ENCODE measurements around the gene ELP6. TPM values are rescaled to one million over a fixed set of nuclear protein-coding genes. Genes with fewer than 3 reads are reported as not detected.

The ELP6 gene
- total and polyA plus RNA-seq, 9 of the 15 experiments (the other 6 are each of a cell fraction or from before 2014, with no cell fraction given) = 76.9 to 198 (median 83.3) TPM

DNA sequence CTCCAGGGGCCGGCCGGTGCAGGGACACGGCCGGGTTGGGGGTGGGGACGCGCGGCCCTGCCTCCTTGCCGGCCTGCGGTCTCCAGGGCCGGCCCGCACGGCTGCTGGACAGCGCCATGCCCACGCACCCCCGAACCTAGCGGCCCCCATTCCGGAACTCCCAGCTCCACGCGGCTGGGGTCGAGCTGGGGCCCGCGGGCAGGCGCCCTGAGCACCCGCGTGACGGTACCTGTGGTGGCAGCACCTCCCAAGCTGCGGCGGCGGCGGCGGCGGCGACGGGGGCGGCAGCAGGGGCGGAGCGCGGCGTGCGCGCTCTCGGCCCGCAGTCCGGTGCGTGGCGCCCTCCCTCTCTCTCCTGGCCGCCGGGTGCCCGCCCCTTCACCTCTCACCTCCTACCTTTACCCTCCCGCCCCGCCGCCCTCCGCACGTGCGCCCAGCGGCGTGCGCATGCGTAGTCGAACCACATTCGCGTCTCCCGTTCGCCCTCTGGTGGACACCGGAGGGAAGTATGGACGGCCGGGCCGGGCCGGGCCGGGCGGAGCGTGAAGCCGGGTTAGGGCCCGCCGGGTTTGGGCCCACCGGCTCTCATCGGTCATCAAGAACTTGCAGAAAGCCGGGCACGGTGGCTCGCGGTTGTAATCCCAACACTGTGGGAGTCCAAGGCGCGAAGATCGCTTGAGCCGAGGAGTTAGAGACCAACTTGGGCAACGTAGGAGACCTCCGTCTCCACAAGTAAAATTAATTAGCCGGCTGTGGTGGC lies 37.8 kb downstream of the ELP6 start, which contains the start of gene SCAP (continued):
- TF ChIP-seq HINFP (tag; conservative IDR thresholded peaks at IDR 0.05; ENCODE audit: low read depth) (no peak), U2AF1 (optimal IDR thresholded peaks at IDR 0.05; ENCODE audit: low read depth, low read length) (no peak), TEAD4 (IDR thresholded peaks at IDR 0.05; ENCODE audit: low read length) (no peak), TEAD4 (CRISPR knock-in tag; IDR thresholded peaks at IDR 0.05; ENCODE audit: borderline replicate concordance) (0 out of 2 replicates have a peak, but pooled peaks have one; percentile 50), KAT7 (CRISPR knock-in tag; IDR thresholded peaks at IDR 0.05; ENCODE audit: borderline replicate concordance) (peak; percentile 50; the same call in 1 of the 2 replicates), NBN (IDR thresholded peaks at IDR 0.05; ENCODE audit: low read depth) (peak; percentile 77), STAT5A (IDR thresholded peaks at IDR 0.05; ENCODE audit: borderline replicate concordance, low read length) (no peak), RAD51 (IDR thresholded peaks at IDR 0.05; ENCODE audit: borderline replicate concordance, low read depth) (peak; percentile 55; the same call in 1 of the 2 replicates), MCM7 (IDR thresholded peaks at IDR 0.05) (no peak), ZNF764 (CRISPR knock-in tag; IDR thresholded peaks at IDR 0.05; ENCODE audit: low read depth) (no peak), POLR2AphosphoS5 (IDR thresholded peaks at IDR 0.05; ENCODE audit: control insufficient read depth, insufficient read depth, low read depth, low read length) (peak; percentile 68), HSF4 (CRISPR knock-in tag; IDR thresholded peaks at IDR 0.05; ENCODE audit: borderline replicate concordance) (no peak), SP1 (CRISPR knock-in tag; IDR thresholded peaks at IDR 0.05) (peak; percentile 99), BCOR (IDR thresholded peaks at IDR 0.05) (peak; percentile 56; the same call in 1 of the 2 replicates), CHD2 (IDR thresholded peaks at IDR 0.05; ENCODE audit: low read depth, low read length) (peak; percentile 72), POLR3G (IDR thresholded peaks at IDR 0.05; ENCODE audit: extremely low read depth, insufficient read length, insufficient replicate concordance) (no peak), ELF2 (CRISPR knock-in tag; IDR thresholded peaks at IDR 0.05) (peak; percentile 49; the same call in 1 of the 2 replicates), ELF4 (CRISPR knock-in tag; IDR thresholded peaks at IDR 0.05) (peak; percentile 32; the same call in 1 of the 2 replicates), POLR2B (IDR thresholded peaks at IDR 0.05; ENCODE audit: low read depth, partially characterized antibody) (peak; percentile 78), THAP7 (CRISPR knock-in tag; IDR thresholded peaks at IDR 0.05) (no peak), SNAPC5 (CRISPR knock-in tag; IDR thresholded peaks at IDR 0.05) (no peak), SMC3 (conservative IDR thresholded peaks at IDR 0.05; ENCODE audit: insufficient read depth, low read depth, low read length) (peak; percentile 82), TGIF2 (CRISPR knock-in tag; IDR thresholded peaks at IDR 0.05) (no peak), XRCC5 (IDR thresholded peaks at IDR 0.05; ENCODE audit: low read depth, low read length) (peak; percentile 81; the same call in 1 of the 2 replicates), HDAC6 (IDR thresholded peaks at IDR 0.05; ENCODE audit: low read depth, low read length) (no peak), ZNF76 (CRISPR knock-in tag; IDR thresholded peaks at IDR 0.05; ENCODE audit: borderline replicate concordance) (peak; percentile 39; the same call in 1 of the 2 replicates), TAF9B (IDR thresholded peaks at IDR 0.05; ENCODE audit: partially characterized antibody) (no peak)
- TF ChIP-seq, protein P1, sequence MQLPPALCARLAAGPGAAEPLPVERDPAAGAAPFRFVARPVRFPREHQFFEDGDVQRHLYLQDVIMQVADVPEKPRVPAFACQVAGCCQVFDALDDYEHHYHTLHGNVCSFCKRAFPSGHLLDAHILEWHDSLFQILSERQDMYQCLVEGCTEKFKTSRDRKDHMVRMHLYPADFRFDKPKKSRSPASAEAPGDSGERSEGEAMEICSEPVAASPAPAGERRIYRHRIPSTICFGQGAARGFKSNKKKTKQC (CRISPR knock-in tag; IDR thresholded peaks at IDR 0.05) = peak; percentile 18
